GM18511 (cell line): ENCODE measurements around the gene RNF130.
"Not testable (repeated sequence)": the region's sequence is repeated elsewhere in the genome, so short reads cannot be mapped to it uniquely, and the experiment has no call there.

Source experiments
- ATAC-seq: cut with Tn5 transposase; IDR thresholded peaks from one replicate; pipeline ENCODE4 v1.9.1; 2021; ENCODE audit warnings: mild to moderate bottlenecking, moderate library complexity; ENCODE audit not compliant: unreplicated experiment

RNF130 gene

DNA sequence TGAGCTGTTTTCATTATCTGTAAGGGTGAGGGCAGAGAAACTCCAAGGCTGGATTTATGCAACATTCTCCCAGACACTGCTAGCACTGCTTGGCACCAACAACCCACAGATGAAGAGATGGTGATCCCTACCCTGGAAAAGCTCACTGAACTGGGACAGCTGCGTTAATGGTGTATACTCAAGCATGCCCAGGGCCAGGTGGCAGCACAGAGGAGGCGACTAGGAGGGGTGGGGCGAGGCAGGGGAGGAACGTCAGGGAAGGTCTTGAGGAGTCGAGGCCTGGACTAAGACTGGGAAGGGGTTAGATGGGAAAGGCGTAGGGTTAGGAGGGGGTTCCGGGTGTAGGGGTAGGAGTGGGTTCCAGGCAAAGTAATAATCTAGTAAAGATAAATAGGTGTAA is 90.8 kb downstream of the RNF130 start:
- ATAC-seq: no peak

DNA sequence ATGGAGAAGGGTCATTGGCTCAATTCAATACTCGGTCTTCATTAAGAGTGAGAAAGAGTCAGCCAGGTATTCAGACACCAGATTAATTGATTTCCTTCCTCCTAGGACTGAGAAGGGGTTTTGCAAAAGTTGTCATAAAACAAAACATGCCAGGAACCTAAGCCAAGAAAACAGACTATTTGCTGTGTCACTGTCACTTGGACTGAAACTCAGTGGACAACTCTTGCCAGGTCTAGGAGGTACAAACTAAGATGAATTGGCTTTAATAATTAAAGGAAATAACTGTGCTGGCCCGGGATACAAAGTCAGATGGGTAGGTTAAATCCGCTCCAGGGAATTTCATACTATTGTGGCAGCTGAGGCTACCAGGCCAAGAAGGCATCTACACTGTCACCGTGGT is 92.8 kb downstream of the RNF130 start:
- no peak for ATAC-seq

DNA sequence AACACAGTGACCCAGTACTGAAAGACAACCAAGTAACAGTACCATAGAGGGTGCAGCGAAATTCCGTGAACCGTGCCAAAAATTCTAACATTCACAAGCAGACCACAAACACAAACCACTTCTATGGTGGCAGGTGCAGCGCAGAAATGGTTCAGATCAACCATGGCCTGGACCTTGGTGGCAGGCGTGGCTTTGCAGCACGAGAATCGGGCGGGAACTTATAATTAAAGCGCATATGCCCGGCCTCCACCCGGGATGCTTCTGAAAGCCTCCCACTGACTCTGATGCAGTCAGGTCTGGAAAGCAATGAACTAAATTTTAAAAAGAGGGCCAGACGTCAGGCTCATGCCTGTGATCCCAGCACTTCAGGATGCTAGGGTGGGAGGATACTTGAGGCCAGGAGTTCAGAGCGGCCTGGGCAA is 95.8 kb downstream of the RNF130 start:
- ATAC-seq: no peak

DNA sequence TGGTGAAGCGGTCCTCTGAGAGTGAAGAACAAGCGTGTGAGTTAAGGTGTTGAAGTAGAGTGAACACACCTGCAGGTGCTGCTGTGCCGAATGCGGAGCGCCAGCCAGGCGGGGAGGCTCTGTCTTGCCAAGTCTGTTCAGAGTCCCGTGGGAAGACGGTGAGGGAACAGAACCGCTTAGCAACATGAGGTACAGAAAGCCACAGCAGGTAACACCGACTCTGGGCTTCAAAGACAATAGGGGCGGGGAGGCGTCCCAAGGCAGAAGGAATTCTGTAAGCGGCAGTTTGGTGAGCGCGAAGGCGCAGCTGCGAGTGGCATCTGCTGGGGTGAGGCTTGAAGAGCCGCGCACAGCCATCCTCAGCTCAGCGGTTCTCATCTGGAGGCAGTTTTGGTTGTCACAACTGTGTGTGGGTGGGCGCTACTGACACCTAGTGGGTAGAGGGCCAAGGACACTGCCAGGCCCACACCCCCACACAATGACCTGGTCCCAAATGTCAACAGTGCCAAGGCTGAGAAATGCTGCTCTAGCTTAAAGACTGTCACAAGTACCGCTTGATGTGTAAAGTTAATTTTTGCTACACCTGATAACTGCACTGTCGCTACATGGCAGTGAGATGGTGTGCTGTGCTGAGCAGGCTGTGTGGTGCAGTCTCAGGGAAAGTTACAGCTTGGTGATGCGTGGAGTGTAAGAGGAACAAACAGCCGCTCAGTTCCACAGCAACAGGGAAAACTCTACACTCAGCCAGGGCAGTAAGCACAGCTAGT is 96.4 kb downstream of the RNF130 start:
- peak; percentile 70 for ATAC-seq

DNA sequence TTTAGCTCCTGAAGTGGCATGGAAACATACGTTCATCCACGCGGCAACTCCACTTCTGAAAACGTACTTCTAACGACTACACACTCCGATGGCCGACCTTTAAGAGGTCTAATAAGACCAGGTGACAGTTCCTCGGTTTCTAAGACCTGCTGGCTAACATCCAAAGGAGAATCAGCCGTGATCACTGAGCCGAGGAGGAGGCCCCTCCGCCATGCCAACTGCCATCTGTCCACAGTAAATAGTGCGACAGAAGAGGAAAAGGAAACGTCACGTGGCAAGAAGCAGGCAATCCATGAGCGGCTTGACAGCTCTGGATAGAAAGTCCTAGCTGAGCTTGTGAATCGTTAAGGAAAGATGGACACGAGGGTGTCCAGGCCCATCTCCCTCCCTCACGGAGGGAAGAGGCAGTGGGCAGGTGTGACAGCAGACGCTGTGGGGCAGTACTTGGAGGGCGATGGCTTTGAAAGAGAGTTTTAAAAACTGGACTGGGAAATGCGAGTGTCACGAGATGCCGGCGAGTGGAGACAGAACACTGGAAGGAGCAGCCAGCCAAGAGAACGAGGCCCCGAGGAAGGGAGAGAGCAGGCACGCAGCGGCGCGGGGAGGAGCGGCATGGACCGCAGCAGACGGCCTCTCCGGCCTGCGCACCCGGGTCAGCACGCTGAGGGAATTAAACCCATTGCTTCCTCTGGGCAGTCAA is 97.2 kb downstream of the RNF130 start:
- ATAC-seq: no peak

DNA sequence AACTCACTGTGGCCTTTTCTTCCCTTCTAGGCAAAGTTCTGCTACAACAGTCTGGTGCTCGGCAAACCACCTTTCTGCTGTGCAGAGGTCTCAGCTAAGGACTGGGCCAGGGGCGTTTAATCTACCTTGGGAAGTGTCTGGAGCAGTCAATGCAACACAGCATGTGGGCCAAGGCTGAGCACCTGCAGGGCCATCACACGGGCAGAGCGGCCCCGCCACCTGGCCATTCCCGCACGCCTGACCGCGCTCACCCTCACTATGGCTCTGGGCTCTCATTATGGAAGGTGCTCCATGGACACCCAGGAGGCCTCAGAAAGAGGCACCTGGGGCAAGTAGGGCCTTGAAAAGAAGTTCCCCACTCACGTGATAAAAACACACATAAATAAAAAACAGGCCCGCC is 98.2 kb downstream of the RNF130 start:
- no peak for ATAC-seq

DNA sequence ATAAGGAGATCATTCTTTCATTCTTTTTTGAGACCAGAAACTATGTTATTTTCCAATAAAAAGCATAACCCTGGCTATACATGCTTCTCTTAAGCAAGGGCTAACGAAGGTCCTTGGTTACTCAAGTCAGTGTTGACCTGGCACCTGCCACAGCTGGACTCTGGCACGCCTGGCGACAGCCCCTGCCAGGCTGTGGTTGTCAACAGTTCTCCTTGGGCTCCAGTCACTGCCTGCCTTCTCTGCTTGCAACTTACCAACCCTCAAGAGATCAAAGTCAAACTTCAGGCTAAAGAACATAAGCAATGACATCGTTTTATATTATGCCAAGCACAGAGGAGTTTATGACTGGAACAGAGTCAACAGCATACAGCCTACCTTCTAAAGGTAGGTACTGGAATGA is 102.4 kb downstream of the RNF130 start:
- no peak for ATAC-seq

DNA sequence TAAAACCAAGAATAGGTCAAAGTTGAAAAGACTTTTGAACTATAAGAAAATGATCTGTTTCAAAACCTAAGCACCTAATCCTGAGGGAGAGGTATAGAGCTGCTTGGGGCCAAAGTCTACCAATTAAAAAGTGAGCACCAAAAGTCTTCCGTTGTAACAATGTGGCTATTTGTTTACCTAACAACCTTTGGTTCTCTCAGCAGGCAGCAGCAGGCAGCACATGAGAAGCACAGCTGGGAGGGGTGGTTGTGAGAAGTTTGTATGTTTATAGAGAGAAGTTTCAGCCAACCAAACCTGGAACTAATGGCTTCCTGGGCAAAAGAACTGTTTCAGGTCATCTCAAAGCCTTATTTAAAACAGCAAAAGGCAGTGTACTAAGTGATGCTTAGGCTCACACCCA is 104.1 kb downstream of the RNF130 start:
- no peak for ATAC-seq

DNA sequence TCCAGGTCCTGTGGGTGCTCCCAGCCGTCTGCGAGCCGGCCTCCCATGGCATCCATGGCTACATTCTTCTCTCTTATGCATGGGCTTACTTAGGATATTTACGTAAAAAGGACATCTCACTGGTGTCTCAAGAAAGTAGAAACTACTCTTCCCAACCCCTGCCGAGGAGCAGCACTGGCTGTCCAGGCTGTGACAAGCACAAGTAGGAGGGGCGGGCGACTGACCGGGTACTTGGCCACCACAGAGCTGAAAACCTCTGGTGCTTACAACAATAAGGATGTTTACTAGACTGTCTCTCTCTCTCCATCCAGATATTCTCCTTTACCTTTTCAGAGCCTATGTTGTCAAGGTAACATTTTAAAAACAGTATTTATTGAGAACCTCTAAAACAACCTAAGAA is 107.5 kb downstream of the RNF130 start:
- ATAC-seq: no peak

DNA sequence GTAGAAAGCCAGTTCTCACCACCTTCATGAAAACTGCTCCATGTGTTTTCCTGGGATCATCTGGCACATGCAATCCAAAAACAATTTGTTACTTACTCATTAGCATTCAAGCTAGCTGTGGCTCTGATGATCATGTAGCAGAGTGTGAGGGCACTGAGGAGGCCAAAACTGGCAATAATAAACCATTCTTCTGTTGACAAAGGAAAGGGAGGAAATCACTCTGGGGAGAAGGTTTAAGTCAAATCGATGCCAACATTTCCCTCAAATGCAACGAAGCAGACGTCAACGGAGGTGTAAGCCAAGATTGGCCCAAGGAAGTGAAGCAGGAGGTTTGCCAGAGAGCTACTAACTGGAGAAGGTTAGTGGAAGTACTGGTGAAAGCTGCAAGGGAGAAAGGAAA is 108.2 kb downstream of the RNF130 start:
- no peak for ATAC-seq

DNA sequence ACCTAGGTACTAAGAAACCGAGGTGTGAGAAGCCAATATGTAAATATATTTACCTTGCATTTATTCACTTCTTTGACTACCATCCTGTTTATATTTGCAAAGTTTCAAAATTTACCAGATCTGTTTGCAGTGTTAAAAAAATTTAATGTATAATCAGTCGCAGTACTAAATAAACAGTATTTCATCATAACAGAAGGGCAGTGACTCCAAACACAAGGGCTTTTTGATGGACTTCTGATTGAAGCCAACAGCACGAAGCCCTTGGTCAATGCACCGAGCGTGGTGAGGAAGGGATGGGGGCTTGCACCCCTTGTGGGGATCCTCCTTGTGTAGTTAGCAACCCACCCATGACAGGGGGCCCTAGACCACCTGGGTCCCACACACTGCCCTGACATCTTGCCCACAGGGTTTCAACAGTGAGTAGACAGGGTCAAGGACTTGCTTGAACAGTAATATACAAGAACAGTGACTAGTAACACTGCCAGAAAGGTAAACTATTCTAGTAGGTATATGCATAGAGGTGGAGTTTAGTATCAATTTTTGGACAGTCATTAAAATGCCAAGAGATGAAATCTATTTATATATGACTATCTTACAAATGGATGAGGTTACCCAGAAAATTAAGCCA is 111.2 kb downstream of the RNF130 start:
- no peak for ATAC-seq

DNA sequence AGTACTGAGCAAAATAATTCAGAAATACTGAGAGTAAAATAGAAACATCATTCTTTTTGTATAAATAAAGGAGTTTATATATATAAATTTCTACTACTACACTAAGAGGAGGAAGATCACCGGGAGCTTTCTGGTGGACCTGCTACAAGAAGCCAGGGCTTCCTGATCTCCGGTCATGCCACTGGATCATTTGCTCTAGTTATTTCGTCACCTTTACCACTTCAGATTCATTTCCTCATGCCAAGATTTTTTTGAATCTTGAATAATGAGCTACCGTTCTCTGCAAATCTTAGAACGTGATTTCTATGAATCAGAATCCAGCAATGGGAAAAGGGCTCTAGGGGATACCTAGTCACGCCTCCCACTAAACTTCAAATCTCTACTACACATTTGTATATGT is 111.9 kb downstream of the RNF130 start:
- no peak for ATAC-seq

DNA sequence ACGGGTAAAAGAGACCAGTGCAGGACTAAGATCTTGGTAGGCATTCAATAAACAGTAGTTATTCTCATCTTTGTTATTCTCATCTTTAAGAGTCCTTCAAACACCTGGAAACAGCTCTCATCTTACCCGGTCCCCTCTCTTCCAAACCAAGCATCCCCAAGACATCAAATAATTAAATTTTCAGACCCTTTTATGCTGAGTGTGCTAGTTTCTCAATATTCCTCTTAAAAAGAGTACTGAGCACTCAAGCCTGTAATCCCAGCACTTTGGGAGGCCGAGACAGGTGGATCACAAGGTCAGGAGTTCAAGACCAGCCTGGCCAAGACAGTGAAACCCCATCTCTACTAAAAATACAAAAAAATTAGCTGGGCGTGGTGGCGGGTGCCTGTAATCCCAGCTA is 112.4 kb downstream of the RNF130 start:
- not testable (repeated sequence) for ATAC-seq

DNA sequence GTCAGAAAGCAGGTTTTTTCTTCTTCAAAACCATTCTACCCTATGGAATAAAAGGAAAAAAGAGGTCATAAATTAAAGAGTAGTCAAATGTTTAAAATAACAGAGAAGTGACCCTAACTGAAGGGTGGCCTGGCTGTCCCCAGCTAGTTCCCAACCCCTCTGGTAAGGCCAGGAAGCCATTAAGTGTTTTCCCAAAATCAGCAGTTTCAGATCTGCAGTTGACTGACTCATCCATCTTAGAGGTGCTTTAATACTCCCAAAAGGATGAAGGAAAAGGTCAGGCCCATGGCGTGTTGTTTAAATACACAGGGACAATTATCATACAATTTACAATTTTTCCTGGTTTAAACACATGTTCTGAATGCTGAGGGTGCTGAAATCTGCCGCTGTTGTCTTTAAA is 115.9 kb downstream of the RNF130 start:
- no peak for ATAC-seq

DNA sequence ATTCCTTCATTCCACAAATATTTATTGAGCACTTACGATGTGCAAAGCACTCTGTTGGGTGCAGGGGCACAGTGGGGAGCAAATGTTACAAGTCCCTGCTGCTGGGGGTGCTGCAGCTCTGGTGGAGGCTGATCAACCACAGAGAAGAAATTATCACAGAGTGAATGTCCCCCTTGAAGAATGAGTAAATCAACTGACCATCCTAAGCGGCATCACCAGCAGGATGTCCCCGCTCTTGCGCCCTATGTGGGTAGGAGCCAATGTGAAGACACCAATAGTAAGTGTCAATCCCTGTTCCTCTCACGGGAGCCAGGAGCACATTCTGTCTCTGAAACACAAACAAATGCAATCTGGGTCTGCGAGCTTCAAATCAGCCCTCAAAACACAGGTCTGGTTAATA is 116.5 kb downstream of the RNF130 start:
- ATAC-seq: no peak

DNA sequence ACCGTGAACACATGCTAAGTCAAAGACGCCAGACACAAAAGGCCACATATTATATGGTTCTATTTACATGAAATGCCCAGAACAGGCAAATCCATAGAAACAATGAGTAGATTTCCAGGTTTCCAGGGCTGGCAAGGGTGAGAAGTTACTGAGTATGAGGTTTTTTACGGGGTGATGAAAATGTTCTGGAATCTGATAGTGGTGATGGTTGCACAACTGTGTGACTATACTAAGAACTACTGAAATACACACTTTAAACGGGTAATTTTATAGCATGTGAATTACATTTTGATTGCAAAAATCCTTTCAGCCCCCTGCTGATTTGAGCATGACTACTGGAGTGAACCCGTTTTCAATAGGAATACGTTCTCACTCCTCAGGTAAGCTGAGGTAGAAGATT is 117.1 kb downstream of the RNF130 start:
- ATAC-seq: no peak

DNA sequence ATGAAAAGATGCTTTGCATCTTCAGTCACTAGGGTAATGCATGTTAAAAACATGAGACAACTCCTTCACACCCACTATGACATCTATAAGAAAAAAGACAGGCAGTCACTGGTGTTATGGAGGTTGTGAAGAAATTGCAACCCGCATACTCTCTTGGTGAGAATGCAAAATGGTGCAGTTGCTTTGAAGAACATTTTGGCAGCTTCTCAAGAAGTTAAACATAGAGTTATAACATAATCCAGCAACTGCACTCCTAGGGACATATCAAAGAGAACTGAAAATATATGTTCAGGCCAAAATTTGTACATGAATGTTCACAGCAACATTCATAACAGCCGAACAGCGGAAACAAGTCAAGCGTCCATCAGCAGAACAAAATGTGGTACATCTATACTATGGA is 117.6 kb downstream of the RNF130 start:
- no peak for ATAC-seq

DNA sequence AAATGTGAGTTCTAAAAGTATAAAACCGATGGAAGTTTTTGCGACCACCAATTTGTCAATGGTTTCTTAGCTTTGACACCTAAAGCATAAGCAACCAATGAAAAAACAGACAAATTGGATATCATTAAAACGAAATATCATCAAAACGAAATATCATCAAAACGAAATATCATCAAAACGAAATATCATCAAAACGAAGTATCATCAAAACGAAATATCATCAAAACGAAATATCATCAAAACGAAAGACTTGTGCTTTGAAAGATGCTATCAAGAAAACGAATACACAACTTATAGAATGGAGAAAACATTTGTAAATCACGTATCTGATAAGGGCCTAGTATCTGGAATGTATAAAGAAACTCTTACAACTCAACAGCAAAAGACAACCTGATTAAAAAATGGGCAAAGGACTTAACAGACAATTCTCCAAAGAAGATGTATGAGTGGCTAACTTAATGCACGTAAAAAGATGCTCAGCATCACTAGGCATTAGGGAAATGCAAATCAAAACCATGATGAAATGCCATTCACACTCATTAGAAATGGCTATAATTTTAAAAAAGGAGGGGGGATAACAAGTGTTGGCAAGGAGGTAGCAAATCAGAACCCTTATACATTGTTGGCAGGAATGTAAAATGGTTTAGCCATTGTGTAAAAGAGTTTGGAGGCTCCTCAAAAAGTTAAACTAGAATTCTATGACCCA is 134.4 kb downstream of the RNF130 start:
- ATAC-seq: no peak

DNA sequence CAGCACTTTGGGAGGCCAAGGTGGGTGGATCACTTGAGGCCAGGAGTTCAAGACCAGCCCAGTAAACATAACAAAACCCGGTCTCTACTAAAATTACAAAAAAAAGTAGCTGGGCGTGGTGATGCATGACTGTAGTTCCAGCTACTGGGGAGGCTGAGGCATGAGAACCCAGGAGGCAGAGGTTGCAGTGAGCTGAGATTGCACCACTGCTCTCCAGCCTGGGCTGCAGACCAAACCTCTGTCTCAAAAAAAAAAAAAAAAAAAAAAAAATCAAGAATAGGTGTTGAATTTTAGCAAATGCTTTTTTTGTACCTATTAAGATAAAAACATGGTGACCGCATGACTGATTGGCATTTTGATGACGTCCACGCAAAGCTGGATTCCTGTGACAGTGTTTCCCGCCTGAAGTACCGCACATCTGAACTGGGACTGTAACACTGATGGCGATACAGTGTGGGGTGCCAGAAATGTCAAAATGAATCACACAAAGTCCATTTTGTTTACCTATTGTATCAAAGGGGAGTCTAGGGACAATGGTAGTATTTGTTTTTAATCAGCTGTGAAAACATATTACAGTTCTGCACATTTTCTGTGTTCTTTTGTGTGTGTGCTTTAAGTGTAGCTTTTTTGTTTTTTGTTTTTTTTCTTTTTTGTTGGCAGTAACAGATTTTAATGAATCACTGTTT is 140.6 kb downstream of the RNF130 start:
- no peak for ATAC-seq

DNA sequence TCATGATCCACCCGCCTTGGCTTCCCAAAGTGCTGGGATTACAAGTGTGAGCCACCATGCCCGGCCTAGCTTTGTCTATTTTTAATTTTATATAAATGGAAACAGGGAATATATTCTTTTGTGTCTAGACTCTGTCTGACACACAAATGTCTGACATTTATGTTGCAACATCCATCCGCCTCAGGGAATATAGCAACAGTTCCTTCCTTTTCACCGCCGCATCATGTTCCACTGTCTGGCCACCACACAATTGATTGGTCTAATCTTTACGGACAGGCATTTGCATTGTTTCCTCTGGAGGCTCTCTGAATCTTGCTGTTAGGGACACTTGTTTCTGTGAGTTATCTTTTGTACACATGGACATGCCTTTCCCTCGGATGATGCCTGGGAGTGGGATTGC is 143.7 kb downstream of the RNF130 start:
- ATAC-seq: no peak

DNA sequence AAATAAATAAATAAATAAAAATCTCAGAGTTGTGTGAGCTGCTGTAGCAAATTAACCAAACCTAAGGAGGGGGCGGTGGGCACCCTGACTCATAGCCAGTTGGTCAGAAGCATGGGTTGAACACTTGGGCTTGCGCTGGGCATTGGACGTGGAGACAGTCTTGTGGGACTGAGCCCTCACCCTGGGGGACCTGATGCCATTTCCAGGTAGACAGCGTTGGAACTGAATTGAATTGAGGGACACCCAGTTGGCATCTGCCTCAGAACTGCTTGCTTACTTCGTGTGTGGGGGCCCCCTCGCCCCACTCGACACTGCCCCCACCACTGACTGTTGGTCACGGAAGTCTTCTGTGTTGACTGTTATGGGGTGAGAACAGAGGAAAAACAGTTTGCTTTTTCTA is 144.9 kb downstream of the RNF130 start:
- no peak for ATAC-seq
